H1 (cell line): ENCODE measurements around the gene ARSB. TPM values are rescaled to one million over a fixed set of nuclear protein-coding genes. Genes with fewer than 3 reads are reported as not detected.

ENCODE experiments used
- CTCF ChIA-PET: fragments of 300-600 bp; sonication (Branson Sonifier 250); formaldehyde crosslinking; loops from one replicate; lab custom pipeline; 2021; ENCODE audit not compliant: partially characterized antibody; lab: Charles Lee
- POLR2A ChIA-PET: fragments of 300-600 bp; sonication (Branson Sonifier 250); formaldehyde crosslinking; loops from one replicate; lab custom pipeline; 2021; ENCODE audit warnings: inconsistent platforms; ENCODE audit not compliant: partially characterized antibody; lab: Charles Lee
- DNase-seq, 2 experiments: peaks; one replicate each; pipeline versions ENCODE4 v3.0.0 to v3.0.0-alpha.2; 2010 to 2022; ENCODE audit warnings: low spot score in 2 of 2, low read depth in 1 of 2, mixed read lengths in 1 of 2
- FAIRE-seq: peaks from 2 replicates; lab custom pipeline; 2011; peaks lifted over from hg19 to GRCh38; lab: Jason Lieb, UNC
- H2AFZ ChIP-seq: 2 replicates; pipeline ENCODE4 v1.8.1; 2012; ENCODE audit warnings: low read length, inconsistent platforms
- H2AK5ac ChIP-seq: 2 replicates; pipeline ENCODE4 v1.6.1; 2013; ENCODE audit warnings: low read depth, low read length
- H2BK120ac ChIP-seq: replicated peaks from 2 replicates; pipeline ENCODE3; 2013; ENCODE audit warnings: low read depth, low read length, inconsistent platforms
- H2BK12ac ChIP-seq: 2 replicates; pipeline ENCODE4 v1.6.1; 2013; ENCODE audit warnings: low read depth, low read length
- H2BK15ac ChIP-seq: 2 replicates; pipeline ENCODE4 v1.6.1; 2013; ENCODE audit warnings: low read length
- H2BK20ac ChIP-seq: 2 replicates; pipeline ENCODE4 v1.6.1; 2013; ENCODE audit warnings: low read length
- H2BK5ac ChIP-seq: 2 replicates; pipeline ENCODE4 v1.6.1; 2013; ENCODE audit warnings: low read depth, low read length
- H3K14ac ChIP-seq: 2 replicates; pipeline ENCODE4 v1.6.1; 2013; ENCODE audit warnings: inconsistent platforms; ENCODE audit not compliant: insufficient read length
- H3K18ac ChIP-seq: 2 replicates; pipeline ENCODE4 v1.6.1; 2013; ENCODE audit warnings: low read length; ENCODE audit errors: extremely low read depth
- H3K23ac ChIP-seq: 2 replicates; pipeline ENCODE4 v1.6.1; 2013; ENCODE audit warnings: inconsistent platforms; ENCODE audit not compliant: insufficient read length
- H3K23me2 ChIP-seq: 2 replicates; pipeline ENCODE4 v1.6.1; 2013; ENCODE audit warnings: low read depth, low read length
- H3K27ac ChIP-seq: 2 replicates; pipeline ENCODE4 v1.6.1; 2011; ENCODE audit warnings: low read depth, low read length, inconsistent platforms
- H3K27me3 ChIP-seq, 4 experiments: replicated peaks in 1 of 4; 1 replicate in 1 of 4; 2 replicates in 3 of 4; pipeline versions ENCODE4 v1.6.1 to v1.8.1; 2011 to 2013; ENCODE audit warnings: low read length in 3 of 4, mild to moderate bottlenecking in 3 of 4, inconsistent platforms in 2 of 4, mixed read lengths in 2 of 4, moderate library complexity in 1 of 4; ENCODE audit not compliant: control insufficient read depth in 3 of 4, insufficient read depth in 3 of 4; ENCODE audit errors: extremely low read depth in 1 of 4
- H3K36me3 ChIP-seq, 4 experiments: 2 replicates each; pipeline versions ENCODE4 v1.6.1 to v1.8.1; 2011 to 2013; ENCODE audit warnings: mild to moderate bottlenecking in 4 of 4, low read length in 3 of 4, moderate library complexity in 2 of 4, control low read depth in 1 of 4, inconsistent platforms in 1 of 4; ENCODE audit not compliant: insufficient read depth in 4 of 4, control insufficient read depth in 2 of 4
- H3K4ac ChIP-seq: replicated peaks from 2 replicates; pipeline ENCODE3; 2013; ENCODE audit warnings: low read length, low read depth, mixed read lengths, inconsistent platforms; ENCODE audit not compliant: insufficient read length
- H3K4me1 ChIP-seq, 4 experiments: replicated peaks in 1 of 4; 1 replicate in 1 of 4; 2 replicates in 3 of 4; pipeline versions ENCODE4 v1.6.1 to v1.8.1; 2011 to 2013; ENCODE audit warnings: low read length in 3 of 4, inconsistent platforms in 2 of 4, mixed read lengths in 1 of 4; ENCODE audit not compliant: insufficient read depth in 4 of 4, control insufficient read depth in 3 of 4
- H3K4me2 ChIP-seq, 2 experiments: 2 replicates each; pipeline versions ENCODE4 v1.6.1 to v1.8.1; 2011 to 2013; ENCODE audit warnings: low read depth in 2 of 2, low read length in 2 of 2, control low read depth in 1 of 2, inconsistent platforms in 1 of 2, mild to moderate bottlenecking in 1 of 2; ENCODE audit not compliant: insufficient read depth in 1 of 2
- H3K4me3 ChIP-seq, 4 experiments: fragments of 200-600, 300-600 bp in 1 of 4; sonication (generic), shearing (Covaris generic), sonication (Bioruptor Twin) in 1 of 4; 2 replicates each; pipeline versions ENCODE4 v1.5.1 to v1.8.1; 2011 to 2016; ENCODE audit warnings: low read length in 4 of 4, low read depth in 3 of 4, control low read depth in 2 of 4, inconsistent platforms in 2 of 4, mild to moderate bottlenecking in 2 of 4, mixed read lengths in 1 of 4, moderate library complexity in 1 of 4; ENCODE audit not compliant: insufficient read depth in 2 of 4; ENCODE audit errors: extremely low read depth in 1 of 4
- H3K56ac ChIP-seq: replicated peaks from 2 replicates; pipeline ENCODE3; 2013; ENCODE audit warnings: low read depth, mild to moderate bottlenecking, mixed read lengths, low read length, inconsistent platforms; ENCODE audit not compliant: insufficient read length
- H3K79me1 ChIP-seq: 2 replicates; pipeline ENCODE4 v1.6.1; 2013; ENCODE audit warnings: low read depth, low read length, control low read depth
- H3K79me2 ChIP-seq, 2 experiments: 2 replicates each; pipeline versions ENCODE4 v1.6.1 to v1.8.1; 2012 to 2013; ENCODE audit warnings: low read length in 2 of 2, mild to moderate bottlenecking in 2 of 2, inconsistent platforms in 1 of 2; ENCODE audit not compliant: insufficient read depth in 2 of 2, control insufficient read depth in 1 of 2
- H3K9ac ChIP-seq, 4 experiments: replicated peaks in 1 of 4; 1 replicate in 1 of 4; 2 replicates in 3 of 4; pipeline versions ENCODE4 v1.6.1 to v1.8.1; 2011 to 2013; ENCODE audit warnings: low read depth in 3 of 4, low read length in 3 of 4, control low read depth in 2 of 4, mild to moderate bottlenecking in 2 of 4, moderate library complexity in 2 of 4, inconsistent platforms in 1 of 4; ENCODE audit errors: extremely low read depth in 1 of 4
- H3K9me3 ChIP-seq, 2 experiments: 2 replicates each; pipeline versions ENCODE4 v1.6.1 to v1.8.1; 2012 to 2013; ENCODE audit warnings: mild to moderate bottlenecking in 2 of 2, moderate library complexity in 2 of 2, control low read depth in 1 of 2, inconsistent platforms in 1 of 2, low read depth in 1 of 2, low read length in 1 of 2, mixed read lengths in 1 of 2; ENCODE audit not compliant: insufficient read depth in 2 of 2
- H4K20me1 ChIP-seq, 2 experiments: replicated peaks in 1 of 2; 2 replicates each; pipeline versions ENCODE3 to v1.8.1; 2011 to 2013; ENCODE audit warnings: inconsistent platforms in 2 of 2, low read length in 2 of 2, mild to moderate bottlenecking in 1 of 2; ENCODE audit not compliant: insufficient read depth in 2 of 2, control insufficient read depth in 1 of 2
- H4K5ac ChIP-seq: 2 replicates; pipeline ENCODE4 v1.6.1; 2013; ENCODE audit warnings: low read length, low read depth, mixed read lengths, inconsistent platforms; ENCODE audit not compliant: insufficient read length
- H4K8ac ChIP-seq: 2 replicates; pipeline ENCODE4 v1.8.0; 2013; ENCODE audit warnings: mild to moderate bottlenecking, moderate library complexity, low read length, inconsistent platforms; ENCODE audit not compliant: insufficient read depth; ENCODE audit errors: extremely low read depth
- H4K91ac ChIP-seq: replicated peaks from 2 replicates; pipeline ENCODE3; 2013; ENCODE audit warnings: low read length, mixed read lengths, inconsistent platforms; ENCODE audit not compliant: insufficient read length
- BACH1 ChIP-seq: IDR thresholded peaks from 2 replicates; pipeline ENCODE4 v1.6.1; 2012; ENCODE audit warnings: low read length, improper control_type of control experiment
- BRCA1 ChIP-seq: IDR thresholded peaks from 2 replicates; pipeline ENCODE4 v1.6.1; 2012; ENCODE audit warnings: low read depth, low read length, improper control_type of control experiment
- EGR1 ChIP-seq: IDR thresholded peaks from 2 replicates; pipeline ENCODE4 v1.6.1; 2011; ENCODE audit warnings: low read depth, low read length, borderline replicate concordance
- JUND ChIP-seq: IDR thresholded peaks from 2 replicates; pipeline ENCODE4 v1.6.1; 2011; ENCODE audit warnings: mild to moderate bottlenecking, improper control_type of control experiment, low read length
- NRF1 ChIP-seq: IDR thresholded peaks from 2 replicates; pipeline ENCODE4 v1.6.1; 2011; ENCODE audit warnings: mild to moderate bottlenecking, low read depth, low read length, improper control_type of control experiment
- RNF2 ChIP-seq: fragments of 200-900, 300-1000 bp; sonication (generic); IDR thresholded peaks from 2 replicates; pipeline ENCODE4 v1.7.1; 2016; ENCODE audit warnings: borderline replicate concordance, low read depth, mild to moderate bottlenecking, antibody characterized with exemption, low read length; ENCODE audit not compliant: poor library complexity, severe bottlenecking; ENCODE audit errors: missing control alignments
- SUZ12 ChIP-seq: fragments of 200-600 bp; sonication (generic); IDR thresholded peaks from 2 replicates; pipeline ENCODE4 v1.6.1; 2012; ENCODE audit warnings: mild to moderate bottlenecking, inconsistent platforms, low read length, moderate library complexity, mixed read lengths
- TAF7 ChIP-seq: optimal IDR thresholded peaks from 2 replicates; pipeline ENCODE3; 2011; ENCODE audit warnings: low read depth, mild to moderate bottlenecking, inconsistent platforms, low read length, moderate library complexity, borderline replicate concordance
- TCF12 ChIP-seq: IDR thresholded peaks from 2 replicates; pipeline ENCODE4 v1.6.1; 2011; ENCODE audit warnings: low read depth, mild to moderate bottlenecking, low read length
- WGBS, 2 experiments: shearing (Covaris generic) in 1 of 2; methylation state at CpG; one replicate each; pipeline versions ENCODE4 v1.1.6 to v1.1.7; 2013 to 2015; ENCODE audit warnings: low lambda C conversion rate in 2 of 2, mixed read lengths in 2 of 2, inconsistent platforms in 1 of 2, low coverage in 1 of 2, missing lambda C conversion rate in 1 of 2; ENCODE audit not compliant: insufficient replicate concordance in 2 of 2, insufficient coverage in 1 of 2, insufficient read length in 1 of 2; ENCODE audit errors: extremely low coverage in 1 of 2, missing lambda C conversion rate in 1 of 2; 5-methylcytosine and 5-hydroxymethylcytosine counted together
- polyA plus RNA-seq, 7 experiments: library from polyadenylated mRNA; depleted of rRNA in 3 of 7; stranded (reverse) in 5 of 7; unstranded in 2 of 7; fragments of >200 nt in 5 of 7; fragments of 200-250 nt in 2 of 7; gene quantifications; 1 replicate in 5 of 7; 2 replicates in 1 of 7; 4 replicates in 1 of 7; pipeline versions ENCODE4 v1.2.1 to v1.2.3, GENCODE V29; 2011 to 2013; ENCODE audit warnings: missing spikeins in 2 of 7, mixed read lengths in 2 of 7
- total RNA-seq: library from RNA; stranded (reverse); fragmentation: NEBNext Ultra II Directional; extraction: Animal tissue kit (Norgen Biotek cat#: 25700); gene quantifications from 2 replicates; pipeline ENCODE4 v1.2.1, GENCODE V29; 2021
- TF ChIP-seq, protein P1 (sequence below), 3 experiments: IDR thresholded peaks; 1 replicate in 2 of 3; 2 replicates in 1 of 3; pipeline versions ENCODE4 v1.5.1 to v1.6.1; 2011; ENCODE audit warnings: low read length in 3 of 3, mild to moderate bottlenecking in 3 of 3, inconsistent platforms in 2 of 3, low read depth in 1 of 3, moderate library complexity in 1 of 3; ENCODE audit not compliant: insufficient read depth in 1 of 3; ENCODE audit errors: control extremely low read depth in 1 of 3

Gene ARSB
- total and polyA plus RNA-seq, 2 of the 8 experiments (the other 6 are each of a cell fraction or from before 2014, with no cell fraction given): 6.4 to 13.9 TPM

DNA sequence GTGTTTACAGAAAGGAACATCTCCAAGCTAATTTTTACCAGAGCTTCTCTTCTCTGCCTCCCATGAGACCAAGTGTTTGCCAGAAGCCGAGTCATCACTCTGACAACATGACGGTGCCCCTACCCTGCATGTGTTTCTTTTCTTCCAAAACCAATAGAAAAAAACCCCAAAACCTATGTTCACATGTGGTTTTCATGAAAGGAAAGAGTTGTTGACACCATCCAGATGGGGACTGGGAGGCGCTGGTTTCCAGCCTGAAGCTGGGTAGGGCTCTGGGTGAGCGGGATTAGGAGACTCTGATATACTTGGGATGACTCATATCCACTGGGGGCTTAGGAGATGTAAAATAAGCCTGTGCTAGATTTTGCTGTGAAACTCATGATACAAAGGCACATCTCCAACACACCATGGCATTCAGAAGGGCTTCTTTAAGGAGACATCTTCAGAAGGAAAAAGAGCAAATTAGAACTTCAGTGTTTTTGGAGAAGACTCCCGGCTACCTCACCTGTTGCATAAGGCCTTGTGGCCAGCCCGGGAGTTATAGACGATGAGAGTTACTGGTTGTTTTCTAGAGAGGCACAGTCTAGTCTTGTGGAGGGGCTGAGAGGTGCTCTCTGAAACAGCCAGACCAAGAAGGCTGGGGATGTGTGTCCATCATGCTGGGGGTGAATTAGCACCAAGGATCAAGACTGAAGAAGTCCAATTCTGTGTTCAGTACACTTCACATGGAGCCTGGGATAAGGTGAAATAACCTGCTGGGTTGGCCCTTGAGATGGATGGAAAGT is 227.6 kb downstream of the ARSB start:
- Histone ChIP-seq H3K23me2 (no peaks in the 10 kb centered on the region), H3K27me3 (no peaks in the 10 kb centered on the region), H3K4ac (no peak overlapping the region), H4K8ac (no peak overlapping the region), H4K91ac (no peak overlapping the region), H3K4me2 (no peak overlapping the region), H2AFZ (no peak overlapping the region), H3K56ac (no peak overlapping the region), H2BK120ac (no peak overlapping the region), H2BK12ac (no peak overlapping the region), H2BK5ac (no peak overlapping the region), H3K9me3 (no peaks in the 10 kb centered on the region), H3K79me2 (no peaks in the 10 kb centered on the region), H2AK5ac (no peak overlapping the region), H3K23ac (no peak overlapping the region), H3K27ac (no peak overlapping the region), H4K5ac (no peak overlapping the region), H4K20me1 (no peaks in the 10 kb centered on the region), H3K36me3 (no peaks in the 10 kb centered on the region), H3K4me3 (no peak overlapping the region), H3K14ac (no peak overlapping the region), H3K4me1 (no peaks in the 10 kb centered on the region), H2BK15ac (no peak overlapping the region), H3K9ac (no peak overlapping the region), H2BK20ac (no peak overlapping the region), H3K18ac (no peak overlapping the region), H3K79me1 (no peaks in the 10 kb centered on the region)
- ChIA-PET CTCF (interaction anchor here (0.6 to 1.9 kb wide), 3 partner anchors 10 to 583 kb away, joined by 3 to 5 read pairs (median 4); no protein-coding TSS in a partner anchor), POLR2A (no interaction called here)
- FAIRE-seq: no peak
- DNase-seq: no peak
- 96% methylated on average over 7 of the region's 7 CpGs; no CpG with 5 or more reads in 1 of the 2 experiments for WGBS, 2 experiments
- TF ChIP-seq NRF1 (no peak), BACH1 (no peak), TCF12 (no peak), TAF7 (no peak), SUZ12 (no peak), EGR1 (no peak), RNF2 (no peak), JUND (no peak), BRCA1 (no peak)
- TF ChIP-seq, protein P1, sequence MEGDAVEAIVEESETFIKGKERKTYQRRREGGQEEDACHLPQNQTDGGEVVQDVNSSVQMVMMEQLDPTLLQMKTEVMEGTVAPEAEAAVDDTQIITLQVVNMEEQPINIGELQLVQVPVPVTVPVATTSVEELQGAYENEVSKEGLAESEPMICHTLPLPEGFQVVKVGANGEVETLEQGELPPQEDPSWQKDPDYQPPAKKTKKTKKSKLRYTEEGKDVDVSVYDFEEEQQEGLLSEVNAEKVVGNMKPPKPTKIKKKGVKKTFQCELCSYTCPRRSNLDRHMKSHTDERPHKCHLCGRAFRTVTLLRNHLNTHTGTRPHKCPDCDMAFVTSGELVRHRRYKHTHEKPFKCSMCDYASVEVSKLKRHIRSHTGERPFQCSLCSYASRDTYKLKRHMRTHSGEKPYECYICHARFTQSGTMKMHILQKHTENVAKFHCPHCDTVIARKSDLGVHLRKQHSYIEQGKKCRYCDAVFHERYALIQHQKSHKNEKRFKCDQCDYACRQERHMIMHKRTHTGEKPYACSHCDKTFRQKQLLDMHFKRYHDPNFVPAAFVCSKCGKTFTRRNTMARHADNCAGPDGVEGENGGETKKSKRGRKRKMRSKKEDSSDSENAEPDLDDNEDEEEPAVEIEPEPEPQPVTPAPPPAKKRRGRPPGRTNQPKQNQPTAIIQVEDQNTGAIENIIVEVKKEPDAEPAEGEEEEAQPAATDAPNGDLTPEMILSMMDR (IDR thresholded peaks at IDR 0.05; ENCODE audit: control extremely low read depth in 1 of 3, insufficient read depth in 1 of 3, low read depth in 1 of 3, low read length in 3 of 3): no peak
